ENCODE measurements around the gene SRPK2.

GRCh38 chr7:105131890-105132289 lies 256.8 kb downstream of the SRPK2 start:
- TF ChIP-seq ZNF26 (tag by site-specific recombination; IDR thresholded peaks at IDR 0.05) (no peak), ZNF704 (tag by site-specific recombination; IDR thresholded peaks at IDR 0.05) (no peak), YY2 (tag by site-specific recombination; IDR thresholded peaks at IDR 0.05) (no peak), REST (tag by site-specific recombination; IDR thresholded peaks at IDR 0.05) (no peak), ZNF473 (tag by site-specific recombination; IDR thresholded peaks at IDR 0.05) (no peak)

Measured in HEK293 (cell line).